GM23338 (cell line): ENCODE results near the gene CD24.

Experiments
- CREB1 ChIP-seq: fragments of 250-450 bp; sonication (Bioruptor Pico); IDR thresholded peaks from 2 replicates; pipeline ENCODE4 v1.5.0; 2020; ENCODE audit warnings: low read depth, mild to moderate bottlenecking, moderate library complexity
- POLR2AphosphoS5 ChIP-seq: IDR thresholded peaks from 2 replicates; pipeline ENCODE4 v1.6.1; 2016; ENCODE audit warnings: antibody characterized with exemption, low read depth
- TF ChIP-seq, protein P1 (sequence below), 2 experiments: fragments of 200-600 bp in 1 of 2; sonication (generic) in 1 of 2; conservative IDR thresholded peaks; 2 replicates each; pipeline versions ENCODE4 v1.5.1 to v1.6.1; 2016 to 2017; ENCODE audit warnings: antibody characterized with exemption in 2 of 2, low read depth in 2 of 2, mild to moderate bottlenecking in 2 of 2, moderate library complexity in 1 of 2
- TF ChIP-seq, protein P2 (sequence below): IDR thresholded peaks from one replicate; pipeline ENCODE4 v1.6.1; 2018; ENCODE audit warnings: antibody characterized with exemption; ENCODE audit not compliant: unreplicated experiment

DNA sequence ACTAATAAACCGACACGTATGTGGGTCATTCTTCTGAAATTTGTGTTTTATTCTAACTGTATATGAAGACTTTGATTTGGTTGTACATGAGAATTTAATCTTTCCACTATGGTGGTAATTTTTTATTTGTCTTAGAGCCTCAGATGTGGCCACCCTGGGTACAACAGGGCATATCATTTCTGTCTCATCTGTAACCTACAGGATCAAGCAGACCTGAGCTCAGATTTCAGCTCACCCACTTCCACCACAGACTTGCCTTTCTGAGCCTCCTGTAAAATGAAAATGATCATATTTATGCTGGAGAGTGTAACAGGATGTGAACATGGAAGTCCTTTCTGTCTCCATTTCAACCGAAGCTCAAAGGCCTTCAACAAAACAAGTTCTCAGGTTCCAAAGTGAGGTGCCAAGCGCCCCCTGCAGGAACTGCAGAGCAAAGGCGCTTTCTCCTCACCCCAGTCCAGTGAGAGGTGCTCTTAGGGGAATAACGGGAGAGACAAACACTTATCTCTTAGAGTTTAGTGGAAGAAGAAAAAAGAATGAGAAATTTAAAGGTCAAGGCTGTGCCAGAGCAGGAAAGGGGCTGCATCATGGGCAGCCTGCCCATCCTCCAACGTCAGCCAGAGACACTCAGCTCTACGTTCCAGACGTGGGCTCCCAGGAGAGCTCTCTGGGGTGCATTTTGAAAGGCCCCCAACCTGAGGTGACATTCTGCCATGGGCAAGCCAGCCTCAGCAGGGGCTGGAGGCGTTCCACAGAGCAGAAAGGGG lies 23.0 kb upstream of the CD24 start:
- TF ChIP-seq, protein P1, sequence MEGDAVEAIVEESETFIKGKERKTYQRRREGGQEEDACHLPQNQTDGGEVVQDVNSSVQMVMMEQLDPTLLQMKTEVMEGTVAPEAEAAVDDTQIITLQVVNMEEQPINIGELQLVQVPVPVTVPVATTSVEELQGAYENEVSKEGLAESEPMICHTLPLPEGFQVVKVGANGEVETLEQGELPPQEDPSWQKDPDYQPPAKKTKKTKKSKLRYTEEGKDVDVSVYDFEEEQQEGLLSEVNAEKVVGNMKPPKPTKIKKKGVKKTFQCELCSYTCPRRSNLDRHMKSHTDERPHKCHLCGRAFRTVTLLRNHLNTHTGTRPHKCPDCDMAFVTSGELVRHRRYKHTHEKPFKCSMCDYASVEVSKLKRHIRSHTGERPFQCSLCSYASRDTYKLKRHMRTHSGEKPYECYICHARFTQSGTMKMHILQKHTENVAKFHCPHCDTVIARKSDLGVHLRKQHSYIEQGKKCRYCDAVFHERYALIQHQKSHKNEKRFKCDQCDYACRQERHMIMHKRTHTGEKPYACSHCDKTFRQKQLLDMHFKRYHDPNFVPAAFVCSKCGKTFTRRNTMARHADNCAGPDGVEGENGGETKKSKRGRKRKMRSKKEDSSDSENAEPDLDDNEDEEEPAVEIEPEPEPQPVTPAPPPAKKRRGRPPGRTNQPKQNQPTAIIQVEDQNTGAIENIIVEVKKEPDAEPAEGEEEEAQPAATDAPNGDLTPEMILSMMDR (conservative IDR thresholded peaks at IDR 0.05; ENCODE audit: low read depth in 2 of 2) = peak; percentile 97 to 100
- TF ChIP-seq POLR2AphosphoS5 (no peak), CREB1 (CRISPR knock-in tag) (no peak)
- TF ChIP-seq, protein P2, sequence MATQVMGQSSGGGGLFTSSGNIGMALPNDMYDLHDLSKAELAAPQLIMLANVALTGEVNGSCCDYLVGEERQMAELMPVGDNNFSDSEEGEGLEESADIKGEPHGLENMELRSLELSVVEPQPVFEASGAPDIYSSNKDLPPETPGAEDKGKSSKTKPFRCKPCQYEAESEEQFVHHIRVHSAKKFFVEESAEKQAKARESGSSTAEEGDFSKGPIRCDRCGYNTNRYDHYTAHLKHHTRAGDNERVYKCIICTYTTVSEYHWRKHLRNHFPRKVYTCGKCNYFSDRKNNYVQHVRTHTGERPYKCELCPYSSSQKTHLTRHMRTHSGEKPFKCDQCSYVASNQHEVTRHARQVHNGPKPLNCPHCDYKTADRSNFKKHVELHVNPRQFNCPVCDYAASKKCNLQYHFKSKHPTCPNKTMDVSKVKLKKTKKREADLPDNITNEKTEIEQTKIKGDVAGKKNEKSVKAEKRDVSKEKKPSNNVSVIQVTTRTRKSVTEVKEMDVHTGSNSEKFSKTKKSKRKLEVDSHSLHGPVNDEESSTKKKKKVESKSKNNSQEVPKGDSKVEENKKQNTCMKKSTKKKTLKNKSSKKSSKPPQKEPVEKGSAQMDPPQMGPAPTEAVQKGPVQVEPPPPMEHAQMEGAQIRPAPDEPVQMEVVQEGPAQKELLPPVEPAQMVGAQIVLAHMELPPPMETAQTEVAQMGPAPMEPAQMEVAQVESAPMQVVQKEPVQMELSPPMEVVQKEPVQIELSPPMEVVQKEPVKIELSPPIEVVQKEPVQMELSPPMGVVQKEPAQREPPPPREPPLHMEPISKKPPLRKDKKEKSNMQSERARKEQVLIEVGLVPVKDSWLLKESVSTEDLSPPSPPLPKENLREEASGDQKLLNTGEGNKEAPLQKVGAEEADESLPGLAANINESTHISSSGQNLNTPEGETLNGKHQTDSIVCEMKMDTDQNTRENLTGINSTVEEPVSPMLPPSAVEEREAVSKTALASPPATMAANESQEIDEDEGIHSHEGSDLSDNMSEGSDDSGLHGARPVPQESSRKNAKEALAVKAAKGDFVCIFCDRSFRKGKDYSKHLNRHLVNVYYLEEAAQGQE = no peak
